HG03439 (cell line): ENCODE results near the gene ADGRL3.
"Not testable (repeated sequence)": the region's sequence is repeated elsewhere in the genome, so short reads cannot be mapped to it uniquely, and the experiment has no call there.

Source experiments
- ATAC-seq: cut with Tn5 transposase; IDR thresholded peaks from one replicate; pipeline ENCODE4 v1.9.1; 2021; ENCODE audit warnings: mild to moderate bottlenecking, moderate library complexity; ENCODE audit not compliant: unreplicated experiment

The ADGRL3 gene

DNA sequence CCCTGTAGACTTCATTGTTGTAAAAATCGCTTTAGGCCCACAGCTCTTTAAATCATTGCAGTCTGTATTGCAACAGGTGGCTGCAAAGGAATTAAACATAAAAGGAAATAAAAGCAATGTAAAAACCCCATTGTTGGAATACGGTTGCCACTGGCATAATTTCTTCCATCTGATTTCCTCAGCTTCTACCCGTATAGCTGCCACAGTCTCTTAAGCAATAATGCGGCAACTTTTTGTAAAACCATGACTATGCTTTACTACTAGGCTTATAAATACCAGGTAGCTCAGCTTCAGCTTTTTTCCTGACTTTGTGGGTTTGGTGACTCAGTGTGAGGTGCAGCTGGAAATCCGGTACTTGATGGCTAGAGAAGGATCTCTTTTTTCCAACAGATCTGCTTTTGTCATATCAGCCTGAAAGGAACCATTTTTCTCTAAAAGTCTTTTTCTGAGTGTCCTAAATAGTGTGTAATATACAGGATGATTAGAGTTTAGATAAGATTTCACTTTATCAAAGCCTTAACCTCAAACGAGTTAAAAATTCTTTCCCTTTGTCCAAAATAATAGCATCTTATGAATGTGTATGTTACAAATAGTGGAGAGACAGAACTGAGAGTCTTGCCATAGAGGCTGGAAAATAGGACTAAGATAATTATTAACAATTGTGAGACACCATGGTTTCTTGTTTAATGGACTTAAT, 268.0 kb downstream of the ADGRL3 start:
- ATAC-seq, result no peak

DNA sequence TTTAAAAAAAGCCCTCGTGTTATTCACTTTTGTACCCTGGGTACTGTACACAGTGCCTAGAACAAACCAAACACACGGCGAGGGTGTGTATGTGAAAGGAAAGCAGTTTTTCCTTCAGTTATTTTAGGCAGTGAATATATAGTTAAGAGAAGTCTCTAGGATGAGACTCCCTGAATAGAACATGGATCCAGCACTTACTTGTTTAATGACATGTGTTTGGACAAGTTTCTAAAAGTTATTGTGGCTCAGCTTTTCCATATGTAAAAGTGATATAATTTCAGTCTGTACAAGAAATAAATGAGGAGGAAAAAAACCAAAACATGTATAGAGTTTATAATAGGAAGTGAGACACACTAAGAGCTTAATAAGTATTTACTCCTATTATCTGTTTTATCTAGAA, 273.2 kb downstream of the ADGRL3 start:
- ATAC-seq, result no peak

DNA sequence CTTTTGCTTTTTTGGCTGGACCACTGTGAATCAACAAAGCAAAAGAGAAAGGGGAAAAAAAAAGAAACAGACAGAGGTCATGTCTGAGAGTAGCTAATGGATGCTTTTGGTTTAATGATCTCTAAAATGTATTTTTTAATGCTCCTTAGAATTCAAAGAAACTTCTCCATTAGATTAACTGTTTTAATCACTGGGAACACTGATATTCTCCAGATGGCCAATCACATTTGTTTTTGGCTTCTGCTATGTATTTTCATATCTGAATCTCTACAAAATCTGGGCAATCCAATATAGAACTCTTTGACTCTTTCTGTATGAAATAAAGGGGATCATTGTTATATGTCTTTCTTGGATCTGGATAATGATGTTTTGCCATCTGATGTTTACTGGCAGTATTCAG, 278.2 kb downstream of the ADGRL3 start:
- no peak for ATAC-seq

DNA sequence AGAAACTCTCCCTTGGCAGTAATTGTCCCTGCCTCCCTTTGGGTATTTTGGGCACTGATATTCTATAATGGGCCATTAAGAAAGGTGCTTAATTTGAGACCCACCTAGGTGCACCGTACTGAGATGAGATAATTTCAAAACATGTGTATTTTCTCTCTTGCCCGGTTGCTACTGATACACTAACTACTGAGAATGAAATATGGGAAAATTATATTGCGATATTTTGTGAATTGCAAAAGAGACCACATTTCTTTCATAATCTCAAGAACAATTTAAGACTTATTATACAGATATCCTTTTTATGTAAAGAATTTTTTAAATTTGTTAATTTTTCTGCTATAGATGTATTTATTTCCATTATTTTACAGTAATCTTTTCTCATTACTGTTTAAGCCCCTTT, 284.9 kb downstream of the ADGRL3 start:
- ATAC-seq, result no peak

DNA sequence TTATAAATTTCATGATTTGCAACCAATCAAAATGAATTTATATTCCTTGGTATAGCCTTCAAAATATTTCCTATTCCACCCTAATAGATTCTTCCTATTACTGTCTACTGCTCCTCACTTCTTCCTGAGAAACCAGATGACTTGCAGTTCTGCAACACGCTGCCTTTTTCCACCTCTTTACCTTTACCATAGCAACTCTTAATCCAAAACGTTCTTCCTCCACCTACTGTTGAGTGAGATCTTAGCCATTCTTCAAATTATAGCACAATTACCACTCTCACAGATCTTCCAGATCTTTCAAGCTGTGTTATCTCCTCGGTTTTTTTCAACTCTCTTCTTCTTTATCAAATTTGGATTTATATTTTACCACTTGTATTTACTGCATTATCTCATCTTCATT, 289.8 kb downstream of the ADGRL3 start:
- ATAC-seq, result no peak

DNA sequence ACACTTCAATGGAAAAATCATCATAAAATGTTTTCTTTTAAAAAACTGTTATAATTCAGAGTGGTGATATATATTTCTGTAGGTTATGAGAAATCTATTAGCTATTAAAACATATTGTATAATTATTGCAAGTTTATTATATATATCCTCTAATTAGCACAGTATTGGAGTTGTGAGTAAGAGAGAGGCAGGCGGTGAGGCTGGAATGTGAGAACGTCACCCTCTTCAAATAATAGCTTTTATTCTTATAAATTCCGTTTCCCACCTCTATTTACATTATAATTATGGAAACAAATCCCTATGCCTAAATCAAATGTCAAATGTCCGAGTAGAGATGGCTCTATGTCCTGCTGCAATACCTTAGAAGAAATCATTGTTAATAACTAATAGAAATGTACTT, 292.9 kb downstream of the ADGRL3 start:
- ATAC-seq, result no peak

DNA sequence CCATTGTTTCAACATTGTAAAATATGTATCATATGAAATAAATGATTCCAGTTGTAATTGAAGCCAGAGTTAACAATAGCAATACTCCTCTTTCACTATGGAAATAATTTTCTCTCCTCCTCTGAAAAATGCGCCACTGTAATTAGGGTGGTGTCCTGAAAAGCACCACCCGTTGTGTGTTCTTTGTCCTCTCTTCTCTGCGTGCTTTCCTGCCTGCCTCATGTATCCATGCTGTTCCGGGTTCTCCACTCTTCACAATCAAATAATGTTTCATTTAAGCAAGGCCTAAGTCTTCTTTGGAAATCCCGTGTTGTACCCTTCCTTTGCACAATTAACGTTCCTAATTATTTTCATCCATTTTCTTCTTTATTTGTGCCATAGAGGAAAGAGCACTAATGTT, 293.3 kb downstream of the ADGRL3 start:
- ATAC-seq, result no peak

DNA sequence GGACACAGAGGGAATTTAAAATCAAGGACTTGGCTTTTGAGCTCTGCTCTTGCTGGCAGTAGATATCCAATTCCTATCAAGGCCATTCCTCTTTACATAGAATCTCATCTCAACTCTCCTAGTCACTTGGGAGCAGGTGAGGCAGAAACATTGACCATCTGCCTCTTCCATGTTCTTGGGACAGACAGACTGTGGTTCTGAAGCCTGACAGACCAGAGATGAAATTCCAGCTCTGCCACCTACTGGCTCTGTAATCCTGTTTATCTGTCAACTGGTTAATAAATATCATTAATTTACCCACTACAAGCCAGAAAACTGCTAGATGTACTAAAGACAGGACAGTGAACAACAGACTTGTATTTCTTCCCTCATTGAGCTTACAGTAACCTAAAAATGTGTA, 300.8 kb downstream of the ADGRL3 start:
- no peak for ATAC-seq

DNA sequence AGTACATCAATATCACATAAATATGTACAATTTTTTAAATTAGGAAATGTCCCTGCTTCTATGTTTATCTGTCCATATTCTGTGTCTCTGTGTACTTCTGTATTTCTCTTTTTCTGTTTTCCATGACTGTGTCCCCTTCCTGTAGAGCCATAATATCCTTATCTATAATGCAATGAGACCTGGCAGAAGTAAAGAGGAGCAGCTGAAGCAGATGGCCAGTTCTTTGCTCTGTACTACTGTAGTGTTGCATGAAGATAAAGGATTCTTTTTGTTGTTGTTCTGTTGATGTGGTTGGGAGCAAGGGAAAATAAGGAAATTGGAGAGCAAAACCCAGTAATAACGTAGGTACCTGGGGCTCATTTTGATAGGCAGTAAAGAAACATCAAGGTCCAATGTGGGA, 301.7 kb downstream of the ADGRL3 start:
- no peak for ATAC-seq

DNA sequence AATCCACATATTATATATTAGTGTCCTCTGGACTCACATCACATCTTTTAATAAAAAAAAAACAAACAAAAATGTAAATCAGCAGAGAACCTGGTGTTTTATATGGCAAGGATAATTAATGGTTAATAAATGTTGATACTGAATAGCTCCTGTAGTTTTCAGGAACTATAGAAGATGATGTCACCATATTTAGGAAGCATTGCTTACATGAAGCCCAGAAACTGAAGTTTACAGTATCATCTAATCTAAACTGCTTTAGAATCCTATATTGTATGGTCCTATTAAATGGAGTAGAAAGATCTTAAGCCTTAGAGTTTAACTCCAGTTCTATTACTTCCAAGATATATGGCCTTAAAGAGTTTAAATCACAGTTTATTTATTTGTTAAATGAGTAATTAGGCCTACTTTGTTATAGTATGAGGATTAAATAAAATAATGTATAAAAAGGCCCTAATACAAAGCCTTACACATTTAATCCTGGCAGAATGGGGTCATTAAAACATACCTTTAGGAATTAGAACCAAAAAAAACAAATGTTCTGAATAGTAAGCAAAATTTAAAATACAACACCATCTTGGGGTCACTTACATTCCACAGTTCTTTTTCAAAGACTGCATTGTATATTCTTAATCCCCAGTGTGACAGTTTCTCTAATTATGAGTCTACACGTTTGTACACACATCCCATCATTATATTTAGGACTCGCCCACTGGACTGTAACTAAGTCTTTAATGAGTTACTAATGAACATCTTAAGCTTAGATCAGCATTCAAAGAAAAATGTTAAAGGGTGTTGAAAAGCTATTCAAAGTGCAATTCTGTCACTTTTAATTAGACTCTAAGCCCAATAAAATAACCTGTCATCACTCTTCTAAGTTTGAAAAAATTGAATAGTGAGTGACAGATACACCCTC, 305.9 kb downstream of the ADGRL3 start:
- ATAC-seq, result no peak

DNA sequence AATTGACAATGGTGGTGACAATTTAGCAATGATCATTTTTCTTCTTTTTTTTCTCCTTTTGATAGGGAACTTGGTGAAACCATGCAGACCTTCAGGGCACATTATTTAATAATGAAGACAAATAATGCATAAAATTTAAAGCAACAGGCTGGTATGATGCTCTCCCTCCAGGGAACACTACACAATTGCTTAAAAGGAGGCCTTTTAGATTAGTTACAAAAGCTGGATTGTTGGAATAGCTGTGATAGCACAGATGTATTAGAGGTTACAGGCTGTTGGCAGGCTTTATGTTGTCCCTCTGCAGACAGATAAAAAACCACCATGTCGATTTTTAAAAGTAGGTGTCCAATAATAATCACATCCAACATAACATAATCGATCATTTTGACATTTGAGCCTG, 307.0 kb downstream of the ADGRL3 start:
- no peak for ATAC-seq

DNA sequence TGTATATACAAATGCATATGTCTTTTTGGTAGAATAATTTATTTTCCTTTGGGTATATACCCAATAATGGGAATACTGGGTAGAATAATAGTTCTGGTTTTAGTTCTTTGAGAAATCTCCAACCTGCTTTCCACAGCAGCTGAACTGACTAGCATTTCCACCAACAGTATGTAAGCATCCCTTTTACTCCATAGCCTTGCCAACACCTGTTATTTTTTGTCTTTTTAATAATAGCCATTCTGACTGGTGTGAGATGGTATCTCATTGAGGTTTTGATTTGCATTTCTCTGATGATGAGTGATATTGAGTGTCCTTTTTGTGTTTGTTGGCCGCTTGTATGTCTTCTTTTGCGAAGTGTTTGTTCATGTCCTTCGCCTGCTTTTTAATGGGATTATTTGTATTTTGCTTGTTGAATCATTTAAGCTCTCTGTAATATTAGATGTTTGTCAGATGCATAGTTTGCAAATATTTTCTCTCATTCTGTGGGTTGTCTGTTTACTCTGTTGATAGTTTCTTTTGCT, 309.7 kb downstream of the ADGRL3 start:
- not testable (repeated sequence) for ATAC-seq

DNA sequence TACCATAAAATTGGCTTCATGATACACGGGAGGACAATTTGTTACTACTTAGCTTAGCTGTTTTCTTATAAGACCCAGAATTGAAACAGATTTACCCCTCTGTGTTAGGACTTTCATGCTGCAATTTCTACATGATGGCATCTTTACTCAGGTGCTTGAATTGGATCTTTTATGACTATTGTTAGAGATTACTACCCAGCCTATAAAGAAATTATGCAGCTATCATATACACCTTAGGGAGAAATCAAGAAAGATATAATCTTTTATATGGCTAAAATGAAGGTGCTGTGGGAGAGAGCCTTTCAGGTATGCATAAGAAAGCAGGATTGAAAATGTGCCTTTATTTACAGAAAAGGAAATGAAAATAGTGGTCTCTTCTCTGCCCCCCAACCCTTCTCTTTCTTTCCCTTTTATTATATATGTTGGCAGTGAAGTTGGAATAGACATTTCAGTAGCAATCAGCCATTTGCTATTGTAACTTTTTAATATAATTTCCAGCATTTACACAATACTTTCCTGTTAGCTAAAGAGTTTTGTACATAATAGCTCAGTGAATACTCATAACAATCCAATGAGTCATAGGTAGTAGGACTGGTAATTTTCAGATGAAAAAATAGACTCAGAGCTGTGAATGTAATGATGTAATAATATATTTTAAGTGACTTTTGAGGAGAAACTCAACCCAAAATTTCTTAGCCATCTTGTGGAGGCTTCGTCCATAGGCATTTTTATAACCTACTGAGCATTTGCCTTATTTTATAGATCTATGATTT, 311.8 kb downstream of the ADGRL3 start:
- no peak for ATAC-seq

DNA sequence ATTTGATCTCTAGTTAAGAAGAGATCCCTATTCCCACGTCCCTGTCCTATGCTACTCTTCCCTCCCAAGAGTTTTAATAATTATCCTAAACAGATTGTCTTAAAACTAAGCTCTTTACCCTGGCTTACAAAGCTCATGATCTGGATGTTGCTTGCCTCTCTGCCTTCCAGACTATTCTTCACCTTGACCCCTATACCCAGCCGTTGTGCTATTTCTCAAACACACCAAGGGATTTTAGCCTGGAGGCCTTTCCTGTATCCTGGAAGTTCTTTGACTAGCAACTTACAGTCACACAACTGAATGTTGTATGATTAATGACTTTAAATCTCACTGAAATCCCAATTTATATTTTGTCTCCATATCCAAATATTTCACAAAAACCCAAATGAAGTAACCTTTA, 314.9 kb downstream of the ADGRL3 start:
- no peak for ATAC-seq

DNA sequence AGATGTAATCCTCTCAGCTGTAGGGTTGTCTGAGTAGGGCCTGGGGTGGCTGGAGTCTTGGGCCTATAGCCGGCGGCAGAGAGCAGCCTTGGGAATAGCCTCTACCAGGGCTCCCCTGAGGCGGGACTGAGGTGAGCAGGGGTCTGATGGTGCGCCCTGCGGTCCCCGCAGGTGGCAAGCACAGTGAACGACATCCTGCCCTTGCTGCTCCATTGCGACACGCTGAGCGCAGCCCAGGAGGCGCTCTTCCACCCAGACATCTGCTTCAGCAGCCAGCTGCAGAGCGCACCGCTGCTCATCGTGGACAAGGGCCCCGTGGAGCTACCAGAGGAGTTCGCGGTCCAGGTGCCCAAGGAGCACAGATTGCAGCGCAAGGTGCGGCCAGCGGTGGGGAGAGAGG, 317.0 kb downstream of the ADGRL3 start:
- no peak for ATAC-seq

DNA sequence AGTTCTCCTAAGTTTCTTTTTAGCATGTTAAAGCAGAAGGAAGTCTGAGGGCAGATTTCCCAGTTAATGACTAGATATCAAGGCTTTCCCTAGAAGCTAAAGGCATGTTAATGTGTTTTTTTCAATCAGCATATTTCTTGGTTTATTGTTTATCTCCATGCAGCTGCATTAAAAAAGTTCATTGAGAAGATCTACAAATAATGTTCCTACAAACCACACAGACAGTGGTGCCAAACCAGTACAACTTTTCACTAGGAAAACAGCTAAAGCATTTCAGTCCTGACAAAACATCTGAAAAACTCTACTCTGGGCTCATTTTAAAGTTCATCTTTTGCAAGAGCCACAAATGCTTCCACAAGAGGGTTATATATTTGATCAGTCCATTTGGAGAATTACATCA, 320.0 kb downstream of the ADGRL3 start:
- ATAC-seq, result no peak

DNA sequence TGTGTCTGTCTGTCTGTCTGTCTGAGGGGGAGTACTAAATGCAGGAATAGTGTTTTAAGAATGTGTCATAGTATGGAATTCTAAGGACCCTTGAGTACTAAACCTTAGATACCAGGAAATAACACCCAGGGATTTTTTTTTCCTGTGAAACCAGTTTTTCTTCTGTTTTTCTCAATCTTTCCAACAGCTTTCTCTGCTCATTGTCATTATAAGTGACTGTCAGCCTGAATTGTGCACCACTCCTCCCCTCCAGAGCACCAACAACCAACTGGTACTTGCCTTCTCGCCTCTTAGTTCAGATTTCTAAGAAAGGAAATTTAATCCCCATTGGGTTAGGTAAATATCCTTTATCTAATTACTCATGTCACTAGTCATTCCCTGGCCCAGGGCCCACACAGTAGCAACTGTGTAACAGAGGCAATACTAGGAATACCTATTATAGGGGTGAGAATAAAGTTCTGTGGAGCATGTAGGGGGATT, 320.6 kb downstream of the ADGRL3 start:
- no peak for ATAC-seq

DNA sequence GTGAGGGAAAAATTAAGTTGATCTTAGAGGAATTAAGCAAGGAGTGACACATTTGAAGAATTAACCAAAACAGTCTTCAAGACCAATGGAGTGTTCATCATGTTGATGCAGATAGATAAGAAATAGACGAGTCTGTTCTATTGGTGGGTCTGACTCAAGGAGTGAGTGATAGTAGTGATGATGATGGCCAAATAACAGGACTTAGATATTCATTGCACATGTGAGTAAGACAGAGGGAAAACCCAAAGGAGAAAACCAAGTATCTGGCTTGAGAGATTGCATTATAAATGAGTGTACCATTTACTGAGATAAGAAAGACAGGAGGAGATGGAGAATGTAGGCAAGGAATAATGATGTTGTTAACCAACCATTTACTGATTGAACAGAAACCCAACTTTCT, 321.3 kb downstream of the ADGRL3 start:
- ATAC-seq, result no peak

DNA sequence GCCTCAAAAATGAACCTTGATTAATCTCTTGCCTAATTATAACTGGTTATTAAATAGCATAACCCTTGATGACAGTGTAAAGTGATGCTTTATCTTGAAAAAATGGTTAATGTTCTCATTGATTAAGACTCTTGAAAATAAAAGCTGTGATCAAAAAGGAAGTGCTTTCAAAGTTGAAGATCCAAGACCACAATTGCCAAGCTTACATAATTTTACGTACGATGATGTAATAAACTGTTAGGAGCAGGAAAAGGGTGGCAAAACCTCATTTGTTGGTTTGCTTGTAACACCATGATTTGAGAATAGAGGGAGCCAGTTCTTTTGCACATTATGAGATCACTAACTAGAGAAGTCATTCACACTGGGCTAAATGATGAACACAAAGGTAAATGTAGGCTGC, 322.2 kb downstream of the ADGRL3 start:
- ATAC-seq, result no peak

DNA sequence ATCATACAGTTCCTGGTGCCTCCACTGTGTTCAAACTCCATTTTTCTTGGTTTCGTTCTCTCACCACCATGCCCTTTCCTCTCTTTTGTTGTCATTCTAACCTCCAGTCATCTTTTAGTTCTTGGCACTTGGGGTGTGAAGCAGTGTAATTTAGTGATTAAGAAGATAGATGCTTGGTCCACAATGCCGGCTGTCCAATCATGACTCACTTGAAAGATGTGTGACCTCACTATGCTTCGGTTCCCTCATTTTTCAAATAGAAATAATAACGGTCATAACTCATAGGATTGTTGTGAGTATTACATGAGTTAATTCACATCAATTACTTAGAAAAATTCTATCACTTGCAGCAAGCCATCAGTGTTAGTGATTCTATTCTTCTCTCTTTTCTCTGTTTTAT, 327.8 kb downstream of the ADGRL3 start:
- no peak for ATAC-seq

DNA sequence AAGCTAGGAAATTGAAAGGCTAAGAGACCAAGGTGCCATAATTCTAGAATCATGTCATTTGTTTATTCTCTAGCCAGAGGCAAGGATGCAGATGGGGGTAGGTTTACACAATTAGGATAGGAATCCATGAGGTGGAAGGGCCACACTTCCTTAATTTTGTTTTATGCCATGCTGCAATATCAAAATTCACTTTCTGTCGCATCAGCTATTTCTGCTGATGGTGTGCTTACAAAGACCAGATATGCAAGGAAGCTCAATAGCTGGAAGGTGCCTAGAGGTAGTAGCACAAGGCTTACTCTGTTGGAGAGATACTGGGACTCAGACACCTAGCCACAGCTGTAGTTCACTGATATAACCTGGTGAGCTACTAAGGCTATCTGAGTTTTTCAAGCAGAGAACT, 328.5 kb downstream of the ADGRL3 start:
- no peak for ATAC-seq
